ENCODE results near the gene PRXL2B.
"Not testable (repeated sequence)": the region's sequence is repeated elsewhere in the genome, so short reads cannot be mapped to it uniquely, and the experiment has no call there.

Gene PRXL2B

GRCh38 chr1:2551544-2551943 lies 35.0 kb upstream of the PRXL2B start:
- not testable (repeated sequence) for DNase-seq

GRCh38 chr1:2552189-2552588 lies 34.4 kb upstream of the PRXL2B start:
- no peak for DNase-seq

- not testable (repeated sequence) for DNase-seq
These were observed 33.5 kb upstream of the PRXL2B start for GRCh38 chr1:2553076-2553475.

- no peak for DNase-seq
These were observed 32.5 kb upstream of the PRXL2B start for GRCh38 chr1:2553871-2554620.

GRCh38 chr1:2554621-2555387 lies 31.8 kb upstream of the PRXL2B start:
- no peak for DNase-seq

- peak; percentile 67 for DNase-seq
These were observed 30.8 kb upstream of the PRXL2B start for GRCh38 chr1:2555634-2556276.

GRCh38 chr1:2556277-2556677 lies 30.3 kb upstream of the PRXL2B start, which contains the start of gene TNFRSF14:
TSS of gene TNFRSF14 (plus strand) at chr1:2556371. CDS start at chr1:2556665, 294 bp downstream.
- peak; percentile 49 for DNase-seq

GRCh38 chr1:2556678-2557481 lies 29.7 kb upstream of the PRXL2B start:
- no peak for DNase-seq

GRCh38 chr1:2557482-2558400 lies 28.8 kb upstream of the PRXL2B start:
- DNase-seq, result no peak

GRCh38 chr1:2558420-2558819 lies 28.2 kb upstream of the PRXL2B start:
- DNase-seq, result no peak

GRCh38 chr1:2558861-2559260 lies 27.7 kb upstream of the PRXL2B start:
- no peak for DNase-seq

- no peak for DNase-seq
These were observed 26.9 kb upstream of the PRXL2B start for GRCh38 chr1:2559509-2560298.

- DNase-seq, result no peak
These were observed 26.1 kb upstream of the PRXL2B start for GRCh38 chr1:2560299-2561073.

- no peak for DNase-seq
These were observed 25.1 kb upstream of the PRXL2B start for GRCh38 chr1:2561446-2561845.

GRCh38 chr1:2561898-2562895 lies 24.4 kb upstream of the PRXL2B start:
- DNase-seq, result no peak

- no peak for DNase-seq
These were observed 23.4 kb upstream of the PRXL2B start for GRCh38 chr1:2563205-2563604.

- DNase-seq, result no peak
These were observed 22.4 kb upstream of the PRXL2B start for GRCh38 chr1:2564006-2564814.

Measured in left hindlimb (tissue), 1 donor.